Heart left ventricle (tissue), 13 donors: ENCODE measurements around the gene EMX2.

Experiments
- POLR2A ChIP-seq, 2 donors: fragments of 450-650 bp; IDR thresholded peaks; one replicate each; pipeline ENCODE4 v1.6.1; 2017; ENCODE audit warnings: antibody characterized with exemption in 2 of 2, mild to moderate bottlenecking in 2 of 2, moderate library complexity in 2 of 2
- TF ChIP-seq, protein P1 (sequence below), 12 donors: fragments of 200-600 bp; sonication (generic) in 4 of 12; IDR thresholded peaks; one replicate each; pipeline versions ENCODE4 v1.5.0 to v1.8.0; 2018 to 2022; ENCODE audit warnings: antibody characterized with exemption in 12 of 12, mild to moderate bottlenecking in 5 of 12
- donor health status: ischemic (EF 13 %, LVEDD 7.1; RV severe dilation, severe dysfunction).
- donor health status: DM: no; HTN: yes; CAD: no.
- donor health status: DM: no; HTN: no; CAD: no.
- donor health status: ischemic (EF 25% LVEDD 6.9; RV normal size, moderate dysfunction).
- donor health status: ischemic (EF 25% LVEDD 5.7; RV mildly dilated, moderate dysfunction).
- donor health status: ischemic (EF 35%, LVEDD 5.7; RV mildly dilated, moderate dysfunction).
- donor health status: nonischemic (EF 11% LVEDD 7.7; RV severe dilation, severe dysfunction).
- donor health status: DM: yes; HTN: yes; CAD: no.
- donor health status: PGD.
- donor health status: ischemic (EF 29% LVEDD 5.4; RV normal size, mild dysfunction).
- donor health status: nonischemic (EF 23%, LVEDD 6.1; RV moderate dilation, normal function).

DNA sequence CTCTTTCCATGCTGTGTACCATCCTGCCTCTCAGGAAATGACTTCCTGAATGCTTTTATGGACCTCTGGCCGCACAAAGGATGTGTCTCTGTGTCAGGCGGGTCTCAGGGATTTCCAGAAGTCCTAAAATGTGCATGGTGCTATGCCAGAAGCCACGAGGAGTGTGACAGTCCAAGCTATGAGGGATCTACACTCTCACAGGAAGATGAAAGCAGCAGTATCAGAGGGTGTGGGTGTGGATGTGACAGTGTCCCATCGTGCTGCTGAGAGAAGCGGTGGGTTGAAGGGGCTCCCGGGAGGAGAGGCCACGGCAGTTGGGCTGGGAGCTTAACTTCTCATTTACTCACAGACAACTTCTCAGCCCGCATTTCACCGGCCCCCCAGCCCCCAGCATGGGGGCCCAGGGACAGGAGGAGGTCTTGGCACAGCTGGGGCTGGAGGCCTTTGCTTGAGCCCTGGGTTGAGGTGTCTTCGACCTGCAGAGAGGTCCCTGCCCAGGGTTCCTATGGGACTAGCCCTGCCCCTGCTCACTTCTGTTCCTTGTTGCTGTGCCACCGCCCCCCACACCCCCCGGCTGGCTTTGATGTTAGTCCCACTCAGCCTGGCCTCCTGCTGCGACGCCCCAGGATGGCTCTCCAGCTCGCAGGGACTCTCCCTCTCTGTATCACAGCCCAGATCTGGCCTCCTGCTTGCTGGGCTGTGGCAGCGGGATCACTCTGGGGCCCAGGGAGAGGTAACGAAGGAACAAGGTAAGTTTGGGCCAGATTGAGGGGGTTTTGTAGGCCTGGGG is 30.8 kb upstream of the EMX2 start:
- TF ChIP-seq, protein P1, sequence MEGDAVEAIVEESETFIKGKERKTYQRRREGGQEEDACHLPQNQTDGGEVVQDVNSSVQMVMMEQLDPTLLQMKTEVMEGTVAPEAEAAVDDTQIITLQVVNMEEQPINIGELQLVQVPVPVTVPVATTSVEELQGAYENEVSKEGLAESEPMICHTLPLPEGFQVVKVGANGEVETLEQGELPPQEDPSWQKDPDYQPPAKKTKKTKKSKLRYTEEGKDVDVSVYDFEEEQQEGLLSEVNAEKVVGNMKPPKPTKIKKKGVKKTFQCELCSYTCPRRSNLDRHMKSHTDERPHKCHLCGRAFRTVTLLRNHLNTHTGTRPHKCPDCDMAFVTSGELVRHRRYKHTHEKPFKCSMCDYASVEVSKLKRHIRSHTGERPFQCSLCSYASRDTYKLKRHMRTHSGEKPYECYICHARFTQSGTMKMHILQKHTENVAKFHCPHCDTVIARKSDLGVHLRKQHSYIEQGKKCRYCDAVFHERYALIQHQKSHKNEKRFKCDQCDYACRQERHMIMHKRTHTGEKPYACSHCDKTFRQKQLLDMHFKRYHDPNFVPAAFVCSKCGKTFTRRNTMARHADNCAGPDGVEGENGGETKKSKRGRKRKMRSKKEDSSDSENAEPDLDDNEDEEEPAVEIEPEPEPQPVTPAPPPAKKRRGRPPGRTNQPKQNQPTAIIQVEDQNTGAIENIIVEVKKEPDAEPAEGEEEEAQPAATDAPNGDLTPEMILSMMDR (IDR thresholded peaks at IDR 0.05) = no peak
- no peak for TF ChIP-seq POLR2A (IDR thresholded peaks at IDR 0.05)
